ENCODE results near the gene OXCT1.
"Not testable (repeated sequence)": the region's sequence is repeated elsewhere in the genome, so short reads cannot be mapped to it uniquely, and the experiment has no call there.

The OXCT1 gene

GRCh38 chr5:41773799-41774198 lies 96.4 kb downstream of the OXCT1 start:
- no peak for DNase-seq (ENCODE audit: low spot score)

DNA sequence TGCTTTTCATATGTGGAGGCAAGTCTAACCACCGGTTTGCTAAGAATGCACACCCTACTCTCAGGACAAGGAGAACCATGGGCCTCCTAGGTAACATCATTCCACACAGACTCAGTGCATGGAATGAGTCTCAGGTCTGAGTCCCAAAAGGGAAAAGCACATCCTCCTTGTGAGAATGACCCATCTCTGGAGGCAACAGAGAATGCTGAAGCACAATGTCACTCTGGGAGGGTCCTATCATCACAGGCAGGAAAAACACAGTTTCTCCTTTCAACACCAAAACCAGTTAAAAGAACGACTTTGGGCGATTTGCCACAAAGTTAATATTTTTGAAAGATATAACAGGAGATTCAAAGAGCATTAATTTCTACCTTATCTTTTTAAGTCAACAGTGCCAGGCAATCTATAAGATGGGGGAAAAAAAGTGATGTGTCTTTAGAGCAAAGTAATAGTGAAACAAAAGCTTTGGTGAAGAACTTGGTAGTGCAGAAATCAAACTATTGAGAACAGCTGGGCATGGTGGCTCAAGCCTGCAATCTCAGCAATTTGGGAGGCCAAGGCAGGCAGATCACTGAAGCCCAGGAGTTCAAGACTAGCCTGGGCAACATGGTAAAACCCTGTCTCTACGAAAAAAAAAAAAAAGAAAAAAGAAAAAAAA lies 97.3 kb downstream of the OXCT1 start:
- no peak for DNase-seq (ENCODE audit: low spot score)

DNA sequence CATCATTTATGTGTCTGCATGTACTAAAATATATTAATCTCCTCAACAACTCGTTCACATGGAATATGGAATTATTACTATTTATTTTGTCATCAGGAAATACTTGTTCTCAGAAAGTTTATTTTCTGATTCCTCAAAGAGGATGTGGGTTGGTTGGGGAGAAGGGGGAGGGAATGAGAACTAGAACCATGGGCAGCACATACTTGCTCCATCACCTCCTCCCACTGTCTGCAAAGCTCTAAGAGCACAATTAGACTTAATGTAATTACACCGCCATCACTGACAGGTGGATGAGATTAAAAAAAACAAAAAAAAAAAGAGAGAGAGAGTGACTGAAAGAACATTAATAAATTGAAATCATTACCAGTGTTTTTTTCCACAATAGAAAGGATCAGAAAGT lies 98.2 kb downstream of the OXCT1 start:
- DNase-seq (ENCODE audit: low spot score) = no peak

- DNase-seq (ENCODE audit: low spot score) = no peak
Measured at GRCh38 chr5:41770799-41771198, 99.4 kb downstream of the OXCT1 start.

DNA sequence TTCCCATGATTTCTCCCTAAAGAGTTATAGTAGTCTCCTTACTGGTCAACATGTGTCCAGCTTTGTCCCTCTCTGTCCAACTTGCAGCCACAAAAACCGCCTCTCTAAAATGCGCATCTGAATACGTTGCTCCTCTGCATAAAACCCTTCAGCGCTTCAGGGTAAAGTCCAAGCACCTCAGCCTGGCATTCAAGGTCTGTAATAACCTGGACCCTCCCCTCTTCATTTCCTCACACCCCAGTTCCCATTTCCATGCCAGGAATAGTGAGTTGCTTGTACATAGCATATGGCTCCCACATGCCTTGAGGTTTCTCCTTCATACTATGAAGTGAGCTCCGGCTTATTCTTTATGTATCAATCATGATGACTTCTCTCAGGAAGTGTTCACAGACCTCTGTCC lies 101.5 kb downstream of the OXCT1 start:
- no peak for DNase-seq (ENCODE audit: low spot score)

DNA sequence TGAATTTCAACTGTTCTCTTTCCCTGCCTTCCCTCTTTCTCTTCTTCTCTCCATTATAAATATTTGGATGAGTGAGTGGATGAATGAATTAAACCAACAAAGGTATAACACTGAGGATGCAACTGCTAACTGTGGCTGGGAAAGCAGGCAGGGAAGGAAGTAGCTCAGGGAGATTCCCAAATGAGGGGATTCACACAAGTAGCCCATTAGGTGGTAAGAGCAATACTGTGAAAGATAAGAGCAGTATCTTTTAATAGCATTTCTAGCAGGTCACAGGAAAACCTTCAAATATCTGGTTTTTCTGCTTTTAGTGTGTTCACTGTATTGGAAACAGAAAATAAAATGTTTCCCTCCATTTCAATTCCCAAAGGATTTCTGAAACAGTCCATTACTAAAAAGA lies 105.6 kb downstream of the OXCT1 start:
- DNase-seq (ENCODE audit: low spot score) = no peak

GRCh38 chr5:41763574-41763973 lies 106.7 kb downstream of the OXCT1 start:
- DNase-seq (ENCODE audit: low spot score) = no peak

DNA sequence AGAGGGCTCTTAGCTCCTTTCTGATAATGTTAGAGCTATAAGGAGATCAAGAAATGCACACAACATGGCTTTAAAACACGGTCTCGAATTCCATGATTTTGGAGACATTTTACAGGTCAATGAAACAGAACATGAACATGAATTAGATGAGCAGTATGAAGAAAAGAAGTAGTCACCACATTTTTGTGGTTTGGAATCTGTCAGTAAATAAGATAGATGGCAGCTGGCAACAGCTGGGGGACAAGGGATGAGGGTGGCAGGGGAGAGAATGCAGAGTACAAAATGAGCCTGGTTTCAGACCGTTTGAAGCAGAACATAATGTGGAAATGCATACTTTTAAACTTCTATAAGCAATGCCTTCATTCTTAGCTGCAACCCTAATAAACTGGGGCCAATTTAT lies 107.1 kb downstream of the OXCT1 start:
- no peak for DNase-seq (ENCODE audit: low spot score)

DNA sequence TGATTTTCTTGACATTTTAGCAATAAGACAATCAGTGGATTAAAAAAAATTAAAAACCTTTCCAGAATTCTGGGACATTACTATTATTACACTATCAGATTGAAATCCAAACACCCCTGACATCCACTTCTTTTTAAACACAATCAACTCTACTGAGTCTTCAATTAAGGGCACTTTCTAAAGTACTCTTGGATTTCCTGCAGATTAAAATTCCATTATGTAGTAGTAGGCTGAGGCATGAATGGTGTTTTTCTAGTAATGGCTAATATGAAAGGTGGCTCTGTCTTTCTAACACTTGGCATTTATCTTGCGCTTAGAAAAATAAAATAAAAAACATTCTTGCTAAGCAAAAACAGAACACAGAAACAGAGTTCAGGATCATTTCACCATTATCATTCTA lies 107.8 kb downstream of the OXCT1 start:
- no peak for DNase-seq (ENCODE audit: low spot score)

DNA sequence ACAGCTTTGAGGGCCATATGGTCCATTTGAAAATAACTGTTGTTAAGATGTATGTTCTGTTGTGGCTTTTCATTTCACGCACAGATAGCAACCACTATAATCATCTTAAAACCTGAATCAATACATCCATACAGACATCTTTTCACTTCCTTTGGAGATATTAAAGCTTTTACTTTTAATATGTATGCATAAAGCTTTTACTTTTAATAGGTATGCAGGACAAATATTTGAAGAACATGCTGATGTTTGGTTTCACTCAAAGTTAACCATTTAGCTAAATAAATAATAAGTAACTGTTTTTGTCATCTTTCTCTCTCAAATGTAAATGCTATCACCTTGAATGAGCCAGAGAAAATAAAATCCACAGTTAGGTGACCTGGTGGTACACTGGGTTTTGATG lies 108.6 kb downstream of the OXCT1 start:
- DNase-seq (ENCODE audit: low spot score) = no peak

- no peak for DNase-seq (ENCODE audit: low spot score)
Measured at GRCh38 chr5:41755705-41756104, 114.5 kb downstream of the OXCT1 start.

GRCh38 chr5:41754857-41755256 lies 115.4 kb downstream of the OXCT1 start:
- no peak for DNase-seq (ENCODE audit: low spot score)

DNA sequence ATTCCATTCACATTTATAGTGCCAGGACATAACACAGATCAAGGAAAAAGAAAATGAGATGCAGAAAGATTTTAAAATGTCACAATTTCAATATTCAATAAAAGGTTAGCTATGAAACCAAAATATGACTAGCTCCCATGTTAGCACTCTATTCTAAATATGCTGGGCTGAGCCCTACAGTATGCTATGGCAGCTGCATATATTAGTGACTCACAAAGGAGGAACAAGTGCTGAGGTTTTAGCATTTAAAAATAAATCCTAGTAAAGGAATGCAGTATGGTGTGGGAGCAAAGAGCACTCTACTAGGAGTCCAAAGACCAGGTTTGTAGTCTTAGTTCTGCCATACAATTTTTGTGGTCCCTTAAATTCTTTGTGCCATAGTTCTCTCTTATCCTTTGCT lies 118.4 kb downstream of the OXCT1 start:
- no peak for DNase-seq (ENCODE audit: low spot score)

DNA sequence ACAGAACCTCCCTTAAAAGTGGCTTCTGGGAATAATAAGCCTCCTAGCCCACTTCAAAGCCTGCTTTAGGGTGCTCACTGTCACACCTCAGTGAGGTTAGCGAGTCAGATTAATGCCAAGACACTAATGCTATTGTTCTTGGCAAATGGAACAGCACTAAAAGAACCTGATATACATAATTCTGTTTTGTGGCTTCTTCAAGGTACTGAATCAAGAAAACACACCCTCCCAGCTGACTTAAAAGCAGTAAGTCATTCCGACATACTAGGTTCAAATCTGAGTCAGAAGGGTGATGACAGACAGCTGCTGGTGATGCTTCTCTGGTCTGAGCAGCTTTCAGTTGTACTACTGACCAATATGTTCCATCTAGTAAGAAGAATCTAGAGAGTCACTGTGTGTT lies 121.6 kb downstream of the OXCT1 start:
- DNase-seq (ENCODE audit: low spot score) = no peak

- DNase-seq (ENCODE audit: low spot score) = no peak
Measured at GRCh38 chr5:41747708-41748107, 122.5 kb downstream of the OXCT1 start.

- DNase-seq (ENCODE audit: low spot score) = no peak
Measured at GRCh38 chr5:41747301-41747700, 122.9 kb downstream of the OXCT1 start.

GRCh38 chr5:41742608-41743007 lies 127.6 kb downstream of the OXCT1 start:
- not testable (repeated sequence) for DNase-seq (ENCODE audit: low spot score)

GRCh38 chr5:41738710-41739354 lies 131.4 kb downstream of the OXCT1 start:
- DNase-seq (ENCODE audit: low spot score) = no peak

- DNase-seq (ENCODE audit: low spot score) = no peak
Measured at GRCh38 chr5:41736641-41737040, 133.6 kb downstream of the OXCT1 start.

DNA sequence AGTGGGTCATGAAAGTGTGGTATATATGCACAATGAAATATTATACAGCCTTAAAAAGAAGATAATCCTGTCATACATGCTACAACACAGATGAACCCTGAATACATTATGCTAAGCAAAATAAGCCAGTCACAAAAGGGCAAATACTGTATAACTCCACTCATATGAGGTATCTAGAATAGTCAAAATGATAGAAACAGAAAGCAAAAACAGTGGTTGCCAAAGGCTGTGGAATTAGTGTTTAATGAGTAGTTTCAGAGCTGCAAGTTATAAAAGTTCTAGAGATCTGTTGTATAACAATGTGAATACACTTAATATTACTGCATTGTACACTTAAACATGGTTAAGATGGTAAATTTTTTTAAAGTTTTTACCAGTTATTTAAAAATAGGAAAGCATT lies 135.0 kb downstream of the OXCT1 start:
- no peak for DNase-seq (ENCODE audit: low spot score)

DNA sequence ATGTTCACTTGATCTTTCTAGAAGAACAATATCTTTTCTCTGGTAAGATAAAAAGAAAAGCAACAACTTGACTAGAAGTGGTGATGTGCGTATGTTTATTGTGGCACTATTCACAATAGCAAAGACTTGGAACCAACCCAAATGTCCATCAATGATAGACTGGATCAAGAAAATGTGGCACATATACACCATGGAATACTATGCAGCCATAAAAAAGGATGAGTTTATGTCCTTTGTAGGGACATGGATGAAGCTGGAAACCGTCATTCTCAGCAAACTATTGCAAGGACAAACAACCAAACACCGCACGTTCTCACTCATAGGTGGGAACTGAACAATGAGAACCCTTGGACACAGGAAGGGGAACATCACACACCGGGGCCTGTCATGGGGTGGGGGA lies 140.8 kb downstream of the OXCT1 start:
- DNase-seq (ENCODE audit: low spot score) = not testable (repeated sequence)

DNA sequence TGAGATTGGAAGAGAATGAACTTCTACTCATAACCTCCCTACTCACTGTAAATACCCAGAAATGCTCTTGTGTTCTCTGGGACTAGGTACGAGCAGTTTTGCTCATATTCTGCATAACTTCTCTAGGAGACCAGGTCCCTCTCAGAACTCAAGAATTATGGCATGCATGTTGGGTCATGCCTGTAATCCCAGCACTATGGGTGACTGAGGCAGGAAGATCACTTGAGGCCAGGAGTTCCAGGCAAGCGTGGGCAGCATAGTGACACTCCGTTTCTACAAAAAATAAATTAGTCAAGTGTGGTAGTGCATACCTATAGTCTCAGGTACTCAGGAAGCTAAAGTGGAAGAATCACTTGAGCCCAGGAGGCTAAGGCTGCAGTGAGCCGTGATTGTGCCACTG lies 141.9 kb downstream of the OXCT1 start:
- no peak for DNase-seq (ENCODE audit: low spot score)

DNA sequence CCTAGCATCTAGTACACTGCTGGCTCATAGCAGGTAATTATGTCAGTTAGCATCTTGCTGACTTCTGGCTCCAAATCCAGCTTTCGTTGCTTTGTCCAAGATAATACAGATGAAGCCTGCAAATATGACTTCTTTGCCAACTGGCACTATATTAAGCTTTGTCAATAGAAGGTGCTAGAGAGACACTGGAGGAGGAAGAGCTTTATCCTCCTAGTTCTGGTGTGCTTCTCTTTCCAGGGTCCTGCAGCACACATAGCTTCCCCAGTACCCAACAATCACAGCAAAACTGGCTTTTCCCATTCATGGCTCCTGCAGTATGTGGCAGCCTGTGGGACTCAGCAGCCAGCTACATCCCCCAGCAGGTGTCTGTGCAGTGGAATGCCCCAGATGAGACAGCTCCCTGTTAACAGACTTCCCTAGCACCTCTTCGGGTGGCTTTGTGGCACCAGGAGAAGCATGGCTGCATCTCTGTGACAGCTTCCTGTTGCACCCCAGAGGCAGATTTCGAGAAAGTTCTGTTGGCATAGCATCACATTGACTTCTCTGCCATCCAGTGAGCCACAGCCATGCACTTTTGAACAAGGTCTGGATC lies 147.8 kb downstream of the OXCT1 start:
- no peak for DNase-seq (ENCODE audit: low spot score)

- DNase-seq (ENCODE audit: low spot score) = no peak
Measured at GRCh38 chr5:41721516-41721915, 148.7 kb downstream of the OXCT1 start.
